ENCODE results near the gene RASA2.
"Not testable (repeated sequence)": the region's sequence is repeated elsewhere in the genome, so short reads cannot be mapped to it uniquely, and the experiment has no call there.

Gene RASA2

GRCh38 chr3:141529717-141530414, 43.0 kb downstream of the RASA2 start:
- H3K27ac ChIP-seq (ENCODE audit: insufficient read depth, low read depth, low read length, poor library complexity, severe bottlenecking) = no peak overlapping the region
- no peak overlapping the region for H3K4me3 ChIP-seq (ENCODE audit: insufficient read depth, low read depth, low read length)
- H3K4me1 ChIP-seq (ENCODE audit: control insufficient read depth, insufficient read depth, low read length) = no peaks in the 10 kb centered on the region
- no peaks in the 10 kb centered on the region for H3K9me3 ChIP-seq (ENCODE audit: control insufficient read depth, low read length)
- 83 to 100% methylated on average over 1 of the region's 1 CpG for WGBS, 2 experiments
- no peaks in the 10 kb centered on the region for H3K27me3 ChIP-seq (ENCODE audit: control insufficient read depth, insufficient read depth, low read length, poor library complexity, severe bottlenecking)
- no peaks in the 10 kb centered on the region for H3K36me3 ChIP-seq (ENCODE audit: control insufficient read depth, insufficient read depth, low read length)

- 75 to 100% methylated on average over 1 of the region's 1 CpG for WGBS, 2 experiments
- H3K4me3 ChIP-seq (ENCODE audit: insufficient read depth, low read depth, low read length) = no peak overlapping the region
- no peaks in the 10 kb centered on the region for H3K9me3 ChIP-seq (ENCODE audit: control insufficient read depth, low read length)
- H3K4me1 ChIP-seq (ENCODE audit: control insufficient read depth, insufficient read depth, low read length) = no peaks in the 10 kb centered on the region
- no peaks in the 10 kb centered on the region for H3K27me3 ChIP-seq (ENCODE audit: control insufficient read depth, insufficient read depth, low read length, poor library complexity, severe bottlenecking)
- H3K27ac ChIP-seq (ENCODE audit: insufficient read depth, low read depth, low read length, poor library complexity, severe bottlenecking) = no peak overlapping the region
- H3K36me3 ChIP-seq (ENCODE audit: control insufficient read depth, insufficient read depth, low read length) = peaks cover 1% of the 10 kb centered on the region
Measured at GRCh38 chr3:141530415-141530768, 43.6 kb downstream of the RASA2 start.

GRCh38 chr3:141532609-141533008, 45.8 kb downstream of the RASA2 start:
- no peak overlapping the region for H3K27ac ChIP-seq (ENCODE audit: insufficient read depth, low read depth, low read length, poor library complexity, severe bottlenecking)
- peaks cover 8% of the 10 kb centered on the region for H3K36me3 ChIP-seq (ENCODE audit: control insufficient read depth, insufficient read depth, low read length)
- no peaks in the 10 kb centered on the region for H3K4me1 ChIP-seq (ENCODE audit: control insufficient read depth, insufficient read depth, low read length)
- no peaks in the 10 kb centered on the region for H3K9me3 ChIP-seq (ENCODE audit: control insufficient read depth, low read length)
- no peaks in the 10 kb centered on the region for H3K27me3 ChIP-seq (ENCODE audit: control insufficient read depth, insufficient read depth, low read length, poor library complexity, severe bottlenecking)
- WGBS, 2 experiments = 100% methylated on average over 1 of the region's 1 CpG; no CpG with 5 or more reads in 1 of the 2 experiments
- H3K4me3 ChIP-seq (ENCODE audit: insufficient read depth, low read depth, low read length) = no peak overlapping the region

DNA sequence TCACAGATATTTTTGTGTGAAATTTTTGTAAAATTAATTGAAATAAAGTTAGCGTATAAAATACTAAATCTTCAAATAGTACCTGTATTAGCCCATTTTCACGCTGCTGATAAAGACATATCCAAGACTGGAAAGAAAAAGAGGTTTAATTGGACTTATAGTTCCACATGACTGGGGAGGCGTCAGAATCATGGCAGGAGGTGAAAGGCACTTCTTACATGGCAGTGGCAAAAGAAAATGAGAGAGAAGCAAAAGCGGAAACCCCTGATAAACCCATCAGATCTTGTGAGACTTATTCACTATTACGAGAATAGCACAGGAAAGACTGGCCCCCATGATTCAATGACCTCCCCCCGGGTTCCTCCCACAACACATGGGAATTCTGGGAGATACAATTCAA, 49.2 kb downstream of the RASA2 start:
- not testable (repeated sequence) for H3K4me1 ChIP-seq (ENCODE audit: control insufficient read depth, insufficient read depth, low read length); H3K36me3 ChIP-seq (ENCODE audit: control insufficient read depth, insufficient read depth, low read length); H3K9me3 ChIP-seq (ENCODE audit: control insufficient read depth, low read length); H3K27ac ChIP-seq (ENCODE audit: insufficient read depth, low read depth, low read length, poor library complexity, severe bottlenecking); H3K27me3 ChIP-seq (ENCODE audit: control insufficient read depth, insufficient read depth, low read length, poor library complexity, severe bottlenecking); H3K4me3 ChIP-seq (ENCODE audit: insufficient read depth, low read depth, low read length)
- WGBS, 2 experiments = 93 to 97% methylated on average over 4 to 6 of the region's 6 CpGs

GRCh38 chr3:141537856-141538255, 51.0 kb downstream of the RASA2 start:
- no peaks in the 10 kb centered on the region for H3K9me3 ChIP-seq (ENCODE audit: control insufficient read depth, low read length)
- no peaks in the 10 kb centered on the region for H3K4me1 ChIP-seq (ENCODE audit: control insufficient read depth, insufficient read depth, low read length)
- H3K36me3 ChIP-seq (ENCODE audit: control insufficient read depth, insufficient read depth, low read length) = peaks cover 8% of the 10 kb centered on the region
- H3K27me3 ChIP-seq (ENCODE audit: control insufficient read depth, insufficient read depth, low read length, poor library complexity, severe bottlenecking) = no peaks in the 10 kb centered on the region
- H3K27ac ChIP-seq (ENCODE audit: insufficient read depth, low read depth, low read length, poor library complexity, severe bottlenecking) = no peak overlapping the region
- H3K4me3 ChIP-seq (ENCODE audit: insufficient read depth, low read depth, low read length) = no peak overlapping the region

- Histone ChIP-seq H3K27me3 (ENCODE audit: control insufficient read depth, insufficient read depth, low read length, poor library complexity, severe bottlenecking) (no peaks in the 10 kb centered on the region), H3K9me3 (ENCODE audit: control insufficient read depth, low read length) (no peaks in the 10 kb centered on the region), H3K36me3 (ENCODE audit: control insufficient read depth, insufficient read depth, low read length) (peaks cover 8% of the 10 kb centered on the region), H3K27ac (ENCODE audit: insufficient read depth, low read depth, low read length, poor library complexity, severe bottlenecking) (no peak overlapping the region), H3K4me3 (ENCODE audit: insufficient read depth, low read depth, low read length) (no peak overlapping the region), H3K4me1 (ENCODE audit: control insufficient read depth, insufficient read depth, low read length) (no peaks in the 10 kb centered on the region)
- 93% methylated on average over 2 of the region's 2 CpGs; no CpG with 5 or more reads in 1 of the 2 experiments for WGBS, 2 experiments
Measured at GRCh38 chr3:141538568-141539240, 51.9 kb downstream of the RASA2 start.

- Histone ChIP-seq H3K27ac (ENCODE audit: insufficient read depth, low read depth, low read length, poor library complexity, severe bottlenecking) (no peak overlapping the region), H3K4me3 (ENCODE audit: insufficient read depth, low read depth, low read length) (no peak overlapping the region), H3K4me1 (ENCODE audit: control insufficient read depth, insufficient read depth, low read length) (no peaks in the 10 kb centered on the region), H3K27me3 (ENCODE audit: control insufficient read depth, insufficient read depth, low read length, poor library complexity, severe bottlenecking) (no peaks in the 10 kb centered on the region), H3K9me3 (ENCODE audit: control insufficient read depth, low read length) (no peaks in the 10 kb centered on the region), H3K36me3 (ENCODE audit: control insufficient read depth, insufficient read depth, low read length) (peaks cover 8% of the 10 kb centered on the region)
- 88 to 94% methylated on average over 3 to 5 of the region's 5 CpGs for WGBS, 2 experiments
Measured at GRCh38 chr3:141539431-141540187, 52.8 kb downstream of the RASA2 start.

GRCh38 chr3:141540531-141540930, 53.7 kb downstream of the RASA2 start:
- no peak overlapping the region for H3K27ac ChIP-seq (ENCODE audit: insufficient read depth, low read depth, low read length, poor library complexity, severe bottlenecking)
- peaks cover 5% of the 10 kb centered on the region for H3K36me3 ChIP-seq (ENCODE audit: control insufficient read depth, insufficient read depth, low read length)
- no peaks in the 10 kb centered on the region for H3K4me1 ChIP-seq (ENCODE audit: control insufficient read depth, insufficient read depth, low read length)
- 93 to 100% methylated on average over 2 of the region's 2 CpGs for WGBS, 2 experiments
- no peak overlapping the region for H3K4me3 ChIP-seq (ENCODE audit: insufficient read depth, low read depth, low read length)
- H3K27me3 ChIP-seq (ENCODE audit: control insufficient read depth, insufficient read depth, low read length, poor library complexity, severe bottlenecking) = no peaks in the 10 kb centered on the region
- no peaks in the 10 kb centered on the region for H3K9me3 ChIP-seq (ENCODE audit: control insufficient read depth, low read length)

- H3K36me3 ChIP-seq (ENCODE audit: control insufficient read depth, insufficient read depth, low read length) = no peaks in the 10 kb centered on the region
- H3K9me3 ChIP-seq (ENCODE audit: control insufficient read depth, low read length) = no peaks in the 10 kb centered on the region
- no peaks in the 10 kb centered on the region for H3K27me3 ChIP-seq (ENCODE audit: control insufficient read depth, insufficient read depth, low read length, poor library complexity, severe bottlenecking)
- 80 to 100% methylated on average over 1 to 2 of the region's 2 CpGs for WGBS, 2 experiments
- H3K27ac ChIP-seq (ENCODE audit: insufficient read depth, low read depth, low read length, poor library complexity, severe bottlenecking) = no peak overlapping the region
- no peaks in the 10 kb centered on the region for H3K4me1 ChIP-seq (ENCODE audit: control insufficient read depth, insufficient read depth, low read length)
- H3K4me3 ChIP-seq (ENCODE audit: insufficient read depth, low read depth, low read length) = no peak overlapping the region
Measured at GRCh38 chr3:141542202-141542969, 55.6 kb downstream of the RASA2 start.

GRCh38 chr3:141542989-141543388, 56.2 kb downstream of the RASA2 start:
- H3K9me3 ChIP-seq (ENCODE audit: control insufficient read depth, low read length) = no peaks in the 10 kb centered on the region
- H3K4me1 ChIP-seq (ENCODE audit: control insufficient read depth, insufficient read depth, low read length) = no peaks in the 10 kb centered on the region
- no peak overlapping the region for H3K27ac ChIP-seq (ENCODE audit: insufficient read depth, low read depth, low read length, poor library complexity, severe bottlenecking)
- no peaks in the 10 kb centered on the region for H3K27me3 ChIP-seq (ENCODE audit: control insufficient read depth, insufficient read depth, low read length, poor library complexity, severe bottlenecking)
- H3K36me3 ChIP-seq (ENCODE audit: control insufficient read depth, insufficient read depth, low read length) = no peaks in the 10 kb centered on the region
- H3K4me3 ChIP-seq (ENCODE audit: insufficient read depth, low read depth, low read length) = no peak overlapping the region
